SU-DHL-6 (cell line): ENCODE results near the gene PLCB1.

Source experiments
- H2AFZ ChIP-seq: fragments of 200-600 bp; sonication (generic); 2 replicates; pipeline ENCODE4 v1.6.1; 2014; ENCODE audit warnings: low read depth, mild to moderate bottlenecking, moderate library complexity, mixed read lengths, antibody characterized with exemption, low read length; ENCODE audit not compliant: severe bottlenecking
- H3F3A ChIP-seq: fragments of 200-600 bp; shearing (Covaris generic); 2 replicates; pipeline ENCODE4 v1.6.0; 2016; ENCODE audit warnings: antibody characterized with exemption, mild to moderate bottlenecking; ENCODE audit not compliant: insufficient read depth
- H3K27ac ChIP-seq: fragments of 200-600 bp; sonication (generic); 2 replicates; pipeline ENCODE4 v1.5.1; 2016; ENCODE audit warnings: low read depth, mild to moderate bottlenecking, low read length, moderate library complexity, mixed read lengths
- H3K27me3 ChIP-seq: fragments of 200-600 bp; sonication (generic), shearing (Covaris generic); 2 replicates; pipeline ENCODE4 v1.6.0; 2014; ENCODE audit warnings: mild to moderate bottlenecking, low read length
- H3K36me3 ChIP-seq: fragments of 200-600 bp; sonication (generic); 2 replicates; pipeline ENCODE4 v1.6.1; 2014; ENCODE audit warnings: mild to moderate bottlenecking, low read length, mixed read lengths
- H3K4me2 ChIP-seq: fragments of 300-600, 200-600 bp; shearing (Covaris generic), sonication (generic); 2 replicates; pipeline ENCODE4 v1.6.0; 2014; ENCODE audit warnings: low read length, low read depth, mild to moderate bottlenecking; ENCODE audit not compliant: poor library complexity, severe bottlenecking
- H3K4me3 ChIP-seq: fragments of 200-600 bp; sonication (generic); 2 replicates; pipeline ENCODE4 v1.5.1; 2014; ENCODE audit warnings: antibody characterized with exemption, low read length, mild to moderate bottlenecking, mixed read lengths; ENCODE audit not compliant: insufficient read depth, poor library complexity, severe bottlenecking
- H3K79me2 ChIP-seq: fragments of 200-600 bp; sonication (generic); 2 replicates; pipeline ENCODE4 v1.6.1; 2014; ENCODE audit warnings: mild to moderate bottlenecking, low read length, moderate library complexity; ENCODE audit not compliant: insufficient read depth
- H3K9ac ChIP-seq: fragments of 200-600 bp; sonication (generic); 2 replicates; pipeline ENCODE4 v1.7.0; 2014; ENCODE audit warnings: mild to moderate bottlenecking, low read length
- H3K9me2 ChIP-seq: fragments of 200-600 bp; sonication (generic); replicated peaks from 2 replicates; pipeline ENCODE4 v1.6.1; 2014; ENCODE audit warnings: low read length; ENCODE audit not compliant: insufficient read depth
- H3K9me3 ChIP-seq: fragments of 200-600 bp; sonication (generic); 2 replicates; pipeline ENCODE4 v1.6.1; 2014; ENCODE audit warnings: low read length, mixed read lengths; ENCODE audit not compliant: insufficient read depth
- H4K20me1 ChIP-seq: fragments of 200-600 bp; sonication (generic); 2 replicates; pipeline ENCODE4 v1.6.1; 2014; ENCODE audit warnings: low read depth, mild to moderate bottlenecking, antibody characterized with exemption, low read length, moderate library complexity, mixed read lengths
- CTCF ChIP-seq: fragments of 200-600 bp; sonication (generic); IDR thresholded peaks from one replicate; pipeline ENCODE4 v1.5.1; 2017; ENCODE audit warnings: antibody characterized with exemption, mild to moderate bottlenecking, low read length, moderate library complexity; ENCODE audit not compliant: insufficient read depth, poor library complexity, severe bottlenecking
- EZH2phosphoT487 ChIP-seq: fragments of 200-600 bp; sonication (generic), shearing (Covaris generic); conservative IDR thresholded peaks from 2 replicates; pipeline ENCODE4 v1.6.1; 2018; ENCODE audit warnings: mild to moderate bottlenecking, antibody characterized with exemption, low read length, moderate library complexity, mixed read lengths

PLCB1 gene

DNA sequence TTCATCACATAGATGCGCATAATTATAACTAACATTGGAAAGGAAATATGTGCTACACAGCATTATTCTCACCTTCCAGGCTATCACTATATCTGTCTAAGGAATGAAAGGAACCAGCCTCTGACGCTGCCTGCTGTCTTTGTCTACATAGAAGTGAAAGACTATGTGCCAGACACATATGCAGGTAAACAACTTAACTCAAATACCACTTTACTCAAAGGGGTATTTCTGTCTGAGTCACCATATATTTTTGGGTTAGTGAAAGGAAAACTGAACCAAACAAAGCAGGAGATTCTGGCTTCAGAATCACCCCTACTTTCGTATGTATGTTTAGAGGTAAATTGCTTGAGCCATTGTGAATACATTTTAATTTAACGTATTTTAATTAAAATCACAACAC lies 608.2 kb downstream of the PLCB1 start:
- no peak overlapping the region for H3K27ac ChIP-seq
- H3K79me2 ChIP-seq = no peaks in the 10 kb centered on the region
- no peaks in the 10 kb centered on the region for H4K20me1 ChIP-seq
- H3K9me2 ChIP-seq = no peaks in the 10 kb centered on the region
- H3K27me3 ChIP-seq = no peaks in the 10 kb centered on the region
- TF ChIP-seq EZH2phosphoT487 = no peak
- no peak for TF ChIP-seq CTCF
- H3K9me3 ChIP-seq = no peaks in the 10 kb centered on the region
- H3K36me3 ChIP-seq = no peaks in the 10 kb centered on the region
- no peak overlapping the region for H3K4me2 ChIP-seq
- H2AFZ ChIP-seq = no peak overlapping the region
- H3K4me3 ChIP-seq = no peak overlapping the region
- H3K9ac ChIP-seq = no peak overlapping the region
- H3F3A ChIP-seq = no peaks in the 10 kb centered on the region

- Histone ChIP-seq H3K27ac (no peak overlapping the region), H3K9me2 (no peaks in the 10 kb centered on the region), H3K36me3 (no peaks in the 10 kb centered on the region), H3F3A (no peaks in the 10 kb centered on the region), H3K9ac (no peak overlapping the region), H3K4me2 (no peak overlapping the region), H4K20me1 (no peaks in the 10 kb centered on the region), H3K79me2 (no peaks in the 10 kb centered on the region), H3K9me3 (no peaks in the 10 kb centered on the region), H3K27me3 (no peaks in the 10 kb centered on the region), H3K4me3 (no peak overlapping the region), H2AFZ (no peak overlapping the region)
- TF ChIP-seq CTCF (no peak), EZH2phosphoT487 (no peak)
These were observed 612.3 kb downstream of the PLCB1 start for GRCh38 chr20:8744228-8744844.

DNA sequence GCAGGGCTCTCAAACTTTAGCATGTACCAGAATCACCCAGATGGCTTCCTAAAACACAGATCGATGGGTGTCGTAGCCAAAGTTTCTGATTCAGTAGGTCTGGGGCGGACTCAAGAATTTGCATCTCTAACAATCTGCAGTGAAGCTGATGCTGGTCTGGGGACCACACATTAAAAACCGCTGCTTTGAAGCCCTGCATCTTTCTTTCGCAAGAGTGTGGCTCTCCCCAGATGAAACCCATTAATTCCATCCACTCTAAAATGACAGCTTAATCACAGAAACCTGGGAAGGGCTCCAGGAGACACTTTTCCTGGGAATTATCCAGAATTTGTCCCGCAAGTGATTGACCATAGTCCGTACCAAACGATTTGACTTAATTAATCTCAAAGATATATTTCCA lies 617.0 kb downstream of the PLCB1 start:
- Histone ChIP-seq H3K9me2 (no peaks in the 10 kb centered on the region), H3K27ac (no peak overlapping the region)

More for the DNA sequence above, 617.0 kb downstream of the PLCB1 start:
- H3K27me3 ChIP-seq = no peaks in the 10 kb centered on the region
- no peak overlapping the region for H3K4me2 ChIP-seq
- no peaks in the 10 kb centered on the region for H4K20me1 ChIP-seq
- H3K9me3 ChIP-seq = no peaks in the 10 kb centered on the region
- H2AFZ ChIP-seq = no peak overlapping the region
- no peaks in the 10 kb centered on the region for H3F3A ChIP-seq
- H3K4me3 ChIP-seq = no peak overlapping the region
- no peak overlapping the region for H3K9ac ChIP-seq
- H3K36me3 ChIP-seq = no peaks in the 10 kb centered on the region
- TF ChIP-seq EZH2phosphoT487 (no peak), CTCF (no peak)
- no peaks in the 10 kb centered on the region for H3K79me2 ChIP-seq
